Retinal pigment epithelial cell (primary cell): ENCODE data around the gene TCF12.

Experiments used
- DNase-seq: peaks from one replicate; pipeline ENCODE4 v3.0.0-alpha.2; 2010; ENCODE audit warnings: low read depth
- H3K4me3 ChIP-seq: 2 replicates; pipeline ENCODE4 v1.5.1; 2011; ENCODE audit warnings: mild to moderate bottlenecking, low read length, control low read depth, moderate library complexity
- TF ChIP-seq, protein P1 (sequence below): conservative IDR thresholded peaks from 2 replicates; pipeline ENCODE4 v1.5.1; 2011; ENCODE audit warnings: low read depth, low read length, control low read depth, inconsistent platforms

TCF12 gene

DNA sequence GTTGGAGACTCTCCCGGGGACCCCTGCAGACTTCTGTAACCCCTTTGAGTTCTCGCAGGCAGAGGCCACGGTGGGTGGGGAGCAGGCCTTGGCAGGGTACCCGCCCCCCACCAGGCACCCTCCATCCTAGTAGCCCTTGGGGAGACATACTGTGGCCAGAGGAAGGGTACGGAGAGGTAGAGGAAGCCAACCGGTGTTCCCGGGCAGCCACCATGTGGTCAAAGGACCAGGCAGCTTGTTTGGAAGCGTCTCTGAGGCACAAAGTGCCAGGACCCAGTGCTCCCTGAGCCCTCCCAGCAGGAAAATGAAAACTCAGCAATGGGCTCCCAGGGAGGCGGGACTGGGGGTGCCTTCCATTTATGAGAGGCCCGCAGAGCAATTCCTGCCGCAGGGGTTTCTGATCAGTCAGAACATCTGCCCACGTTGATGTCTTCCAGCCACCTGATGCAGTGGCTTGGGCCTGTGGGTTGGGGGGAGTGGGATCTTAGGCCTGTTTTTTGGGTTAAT, 404.9 kb downstream of the TCF12 start:
- no peak overlapping the region for H3K4me3 ChIP-seq
- TF ChIP-seq, protein P1, sequence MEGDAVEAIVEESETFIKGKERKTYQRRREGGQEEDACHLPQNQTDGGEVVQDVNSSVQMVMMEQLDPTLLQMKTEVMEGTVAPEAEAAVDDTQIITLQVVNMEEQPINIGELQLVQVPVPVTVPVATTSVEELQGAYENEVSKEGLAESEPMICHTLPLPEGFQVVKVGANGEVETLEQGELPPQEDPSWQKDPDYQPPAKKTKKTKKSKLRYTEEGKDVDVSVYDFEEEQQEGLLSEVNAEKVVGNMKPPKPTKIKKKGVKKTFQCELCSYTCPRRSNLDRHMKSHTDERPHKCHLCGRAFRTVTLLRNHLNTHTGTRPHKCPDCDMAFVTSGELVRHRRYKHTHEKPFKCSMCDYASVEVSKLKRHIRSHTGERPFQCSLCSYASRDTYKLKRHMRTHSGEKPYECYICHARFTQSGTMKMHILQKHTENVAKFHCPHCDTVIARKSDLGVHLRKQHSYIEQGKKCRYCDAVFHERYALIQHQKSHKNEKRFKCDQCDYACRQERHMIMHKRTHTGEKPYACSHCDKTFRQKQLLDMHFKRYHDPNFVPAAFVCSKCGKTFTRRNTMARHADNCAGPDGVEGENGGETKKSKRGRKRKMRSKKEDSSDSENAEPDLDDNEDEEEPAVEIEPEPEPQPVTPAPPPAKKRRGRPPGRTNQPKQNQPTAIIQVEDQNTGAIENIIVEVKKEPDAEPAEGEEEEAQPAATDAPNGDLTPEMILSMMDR = no peak

DNA sequence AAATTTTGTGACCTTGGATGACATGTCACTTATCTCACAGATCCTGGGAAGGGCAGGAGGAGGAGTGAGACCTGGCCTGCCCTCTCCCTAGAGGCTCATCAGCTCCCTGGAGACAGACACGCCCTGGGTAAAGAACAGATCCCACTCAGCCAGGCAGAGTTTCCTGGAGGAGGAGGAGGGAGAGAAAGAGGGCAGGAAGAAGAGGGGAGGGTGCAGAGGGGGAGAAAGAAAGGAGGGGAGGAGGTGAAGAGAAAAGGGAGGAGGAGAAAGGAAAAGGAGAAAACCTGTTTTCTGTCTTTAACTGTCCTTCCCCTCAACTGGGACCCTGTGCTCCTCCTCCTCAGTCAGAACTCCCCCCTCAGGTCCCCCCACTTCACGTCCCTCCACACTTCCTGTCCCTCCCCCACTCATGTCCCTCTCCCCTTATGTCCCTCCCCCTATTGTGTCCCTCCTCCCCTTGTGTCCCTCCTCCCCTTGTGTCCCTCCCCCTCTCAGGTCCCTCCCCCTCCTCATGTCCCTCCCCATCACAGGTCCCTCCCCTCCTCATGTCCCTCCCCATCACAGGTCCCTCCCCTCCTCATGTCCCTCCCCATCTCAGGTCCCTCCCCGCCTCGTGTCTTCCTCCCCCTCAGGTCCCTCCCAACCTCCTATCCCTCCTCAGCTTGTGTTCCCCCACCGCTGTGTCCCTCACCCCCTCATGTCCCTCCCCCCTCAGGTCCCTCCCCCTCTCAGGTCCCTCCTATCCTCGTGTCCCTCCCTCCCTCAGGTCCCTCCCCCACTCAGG, 405.6 kb downstream of the TCF12 start:
- DNase-seq = no peak
- TF ChIP-seq, protein P1 = no peak
- H3K4me3 ChIP-seq = no peak overlapping the region

More for the DNA sequence above, 404.9 kb downstream of the TCF12 start:
- no peak for DNase-seq

DNA sequence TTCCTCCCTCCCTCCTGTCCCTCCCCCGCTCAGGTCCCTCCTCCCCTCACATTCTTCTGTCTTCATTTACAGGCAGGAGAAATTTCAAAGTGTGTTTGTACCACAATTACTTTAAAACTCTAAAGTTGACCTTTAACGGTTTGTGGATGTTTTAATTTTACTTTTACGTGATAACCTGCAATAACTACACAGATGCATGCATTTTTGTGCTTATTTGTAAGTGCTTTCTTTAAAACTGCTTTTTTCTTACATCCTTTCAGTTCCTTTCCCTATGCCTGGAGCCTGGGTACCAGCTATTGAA, 406.1 kb downstream of the TCF12 start:
- H3K4me3 ChIP-seq = no peak overlapping the region

DNA sequence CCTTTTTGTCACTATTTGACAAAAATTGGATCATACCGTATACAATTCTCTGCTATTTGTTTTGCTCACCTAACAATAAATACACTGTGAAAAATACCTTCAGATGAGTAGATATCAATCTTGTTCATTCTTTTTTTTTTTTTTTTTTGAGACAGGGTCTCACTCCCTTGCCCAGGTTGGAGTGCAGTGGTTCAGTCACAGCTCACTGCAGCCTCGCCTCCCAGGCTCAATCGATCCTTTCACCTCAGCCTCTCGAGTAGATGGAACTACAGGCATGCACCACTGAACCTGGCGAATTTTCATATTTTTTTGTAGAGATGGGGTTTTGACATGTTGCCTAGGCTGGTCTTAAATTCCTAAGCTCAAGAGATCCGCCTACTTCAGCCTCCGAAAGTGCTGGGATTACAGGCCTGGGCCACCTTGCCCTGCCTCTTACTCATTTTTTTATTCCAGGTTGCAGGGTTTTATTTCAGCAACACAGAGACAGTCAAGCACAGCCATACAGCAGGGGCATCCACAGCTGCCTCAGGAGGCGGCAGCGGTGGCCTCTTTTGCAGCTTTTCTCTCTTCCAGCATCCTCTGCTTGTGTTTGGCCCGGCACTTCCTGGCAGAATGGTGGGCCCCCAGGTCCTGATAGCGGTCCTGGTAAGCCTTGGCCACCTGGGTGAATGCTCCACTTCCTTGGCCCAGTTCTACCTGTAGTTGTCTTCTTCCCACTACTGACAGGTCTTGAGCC, 406.7 kb downstream of the TCF12 start:
- no peak overlapping the region for H3K4me3 ChIP-seq
- DNase-seq = no peak
- TF ChIP-seq, protein P1 = no peak

More for the DNA sequence above, 406.1 kb downstream of the TCF12 start:
- TF ChIP-seq, protein P1 = no peak
- no peak for DNase-seq

DNA sequence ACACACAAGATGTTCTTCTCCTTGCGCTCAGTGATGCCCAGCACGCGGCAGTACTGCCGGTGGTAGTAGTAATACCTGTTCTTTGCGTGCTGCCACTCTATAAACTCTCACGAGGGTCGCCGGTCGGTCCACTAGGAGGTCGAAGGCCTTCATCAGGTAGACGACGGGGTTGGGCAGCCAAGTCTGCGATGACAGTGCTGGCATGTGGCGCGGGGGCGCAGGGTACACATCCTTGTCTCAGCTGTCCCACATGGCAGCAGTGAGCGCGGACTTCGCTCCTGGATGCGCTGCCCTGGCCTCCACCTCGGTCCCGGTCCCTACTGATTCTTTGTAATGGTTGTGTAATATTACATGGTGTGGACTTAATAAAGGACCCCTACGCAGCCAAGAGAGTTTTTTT, 407.8 kb downstream of the TCF12 start:
- no peak overlapping the region for H3K4me3 ChIP-seq
- TF ChIP-seq, protein P1 = no peak
- no peak for DNase-seq

DNA sequence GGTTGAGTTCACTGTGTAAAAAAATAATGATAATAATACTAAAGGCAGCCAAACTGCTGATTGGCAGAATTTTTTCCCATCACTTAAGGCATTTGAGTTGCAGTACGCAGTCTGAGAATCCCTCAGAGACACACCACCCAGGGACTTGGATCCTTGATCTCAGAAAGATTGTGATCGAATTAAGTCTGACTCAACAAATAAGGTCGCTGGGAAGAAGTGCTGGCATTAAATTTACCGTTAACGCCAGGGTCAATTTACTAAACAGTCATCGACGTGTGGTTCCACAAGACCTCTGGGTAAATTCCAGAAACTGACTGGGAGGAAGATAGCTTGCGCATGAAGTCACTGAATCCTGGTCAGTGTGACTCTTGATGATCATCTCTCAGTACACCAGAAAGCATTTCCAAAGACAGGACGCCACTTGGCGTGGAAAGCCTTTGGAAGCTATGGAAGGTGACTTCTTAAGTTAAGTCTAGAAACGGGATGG, 409.6 kb downstream of the TCF12 start:
- TF ChIP-seq, protein P1 = no peak
- no peak overlapping the region for H3K4me3 ChIP-seq
- DNase-seq = peak; percentile 90

DNA sequence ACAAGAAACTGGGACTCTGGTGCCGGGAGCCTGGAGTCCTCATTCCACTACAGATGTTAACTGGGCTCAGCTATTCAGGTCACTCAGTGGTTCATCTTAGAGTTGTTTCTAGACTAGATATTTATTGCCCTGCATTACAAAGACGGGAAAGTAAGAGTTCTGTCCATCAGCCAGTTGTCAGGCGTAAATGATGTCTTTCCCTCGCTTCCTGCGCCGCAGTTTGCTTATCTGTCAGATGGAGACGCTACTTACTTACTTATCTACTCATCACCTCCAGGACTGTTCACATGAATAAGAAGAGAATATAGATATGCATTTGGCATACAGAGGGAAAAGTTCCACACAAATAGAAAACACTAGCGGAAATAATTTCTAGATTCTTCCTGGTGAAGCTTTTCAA, 410.0 kb downstream of the TCF12 start:
- DNase-seq = no peak
- TF ChIP-seq, protein P1 = no peak
- H3K4me3 ChIP-seq = no peak overlapping the region
